Endodermal cell (in vitro differentiated cells): ENCODE data around the gene XG. TPM values are rescaled to one million over a fixed set of nuclear protein-coding genes. Genes with fewer than 3 reads are reported as not detected.
"Not testable (repeated sequence)": the region's sequence is repeated elsewhere in the genome, so short reads cannot be mapped to it uniquely, and the experiment has no call there.

ENCODE experiments used
- DNase-seq: peaks from one replicate; pipeline ENCODE4 v3.0.0-alpha.2; 2017
- H3K27ac ChIP-seq: 2 replicates; pipeline ENCODE4 v1.5.1; 2013; ENCODE audit warnings: mild to moderate bottlenecking, low read depth, low read length, moderate library complexity
- H3K27me3 ChIP-seq: 2 replicates; pipeline ENCODE4 v1.6.1; 2013; ENCODE audit warnings: mild to moderate bottlenecking, low read length, moderate library complexity; ENCODE audit not compliant: insufficient read depth, control insufficient read depth, poor library complexity, severe bottlenecking
- H3K36me3 ChIP-seq: 2 replicates; pipeline ENCODE4 v1.7.0; 2013; ENCODE audit warnings: mild to moderate bottlenecking, low read length, moderate library complexity; ENCODE audit not compliant: control insufficient read depth, insufficient read depth
- H3K4me1 ChIP-seq: one replicate; pipeline ENCODE4 v1.7.0; 2013; ENCODE audit warnings: low read length; ENCODE audit not compliant: control insufficient read depth, insufficient read depth
- H3K4me3 ChIP-seq: 2 replicates; pipeline ENCODE4 v1.5.1; 2013; ENCODE audit warnings: mild to moderate bottlenecking, low read length, moderate library complexity
- H3K9ac ChIP-seq: 2 replicates; pipeline ENCODE4 v1.6.1; 2013; ENCODE audit warnings: mild to moderate bottlenecking, low read length, moderate library complexity; ENCODE audit not compliant: poor library complexity, severe bottlenecking; ENCODE audit errors: extremely low read depth
- H3K9me3 ChIP-seq: 2 replicates; pipeline ENCODE4 v1.6.1; 2013; ENCODE audit warnings: mild to moderate bottlenecking, low read length, moderate library complexity; ENCODE audit not compliant: control insufficient read depth
- H3K27ac Mint-ChIP-seq: 2 replicates; pipeline ENCODE4 v1.8.0; 2020; ENCODE audit warnings: mixed read lengths
- H3K27me3 Mint-ChIP-seq: 2 replicates; pipeline ENCODE4 v1.8.0; 2021; ENCODE audit warnings: mild to moderate bottlenecking, mixed read lengths; ENCODE audit not compliant: insufficient read depth
- H3K36me3 Mint-ChIP-seq: 2 replicates; pipeline ENCODE4 v1.8.0; 2020; ENCODE audit warnings: low read depth, mixed read lengths
- H3K4me1 Mint-ChIP-seq: 2 replicates; pipeline ENCODE4 v1.8.0; 2020; ENCODE audit warnings: mixed read lengths
- H3K4me3 Mint-ChIP-seq: 2 replicates; pipeline ENCODE4 v1.8.0; 2020; ENCODE audit warnings: mild to moderate bottlenecking, moderate library complexity, mixed read lengths
- H3K9me3 Mint-ChIP-seq: 2 replicates; pipeline ENCODE4 v1.8.0; 2020; ENCODE audit warnings: mild to moderate bottlenecking, mixed read lengths
- CTCF ChIP-seq: fragments of 200-600 bp; sonication (generic); conservative IDR thresholded peaks from 2 replicates; pipeline ENCODE4 v1.5.0; 2021; ENCODE audit warnings: antibody characterized with exemption, mild to moderate bottlenecking
- WGBS, 2 experiments: methylation state at CpG; one replicate each; pipeline versions ENCODE4 v1.1.5 to v1.1.7; 2013; ENCODE audit warnings: missing lambda C conversion rate in 2 of 2, mixed read lengths in 1 of 2; ENCODE audit not compliant: insufficient coverage in 1 of 2, insufficient read length in 1 of 2; 5-methylcytosine and 5-hydroxymethylcytosine counted together
- total RNA-seq, 2 donors: library from RNA; stranded (reverse); fragmentation: NEBNext Ultra II Directional in 1 of 2; extraction: Animal tissue kit (Norgen Biotek cat#: 25700) in 1 of 2; gene quantifications; 2 replicates in 1 of 2; 3 replicates in 1 of 2; pipeline ENCODE4 v1.2.1, GENCODE V29; 2021

XG gene
- total RNA-seq, 2 donors from 2014 or later, result 1.1 to 1.3 TPM

GRCh38 chrX:2789569-2789968, 37.7 kb downstream of the XG start:
- Histone ChIP-seq H3K27ac (no peak overlapping the region), H3K4me1 (no peaks in the 10 kb centered on the region), H3K4me3 (no peak overlapping the region), H3K9ac (no peak overlapping the region), H3K36me3 (no peaks in the 10 kb centered on the region), H3K9me3 (no peaks in the 10 kb centered on the region), H3K27me3 (no peaks in the 10 kb centered on the region)
- H3K4me3 Mint-ChIP-seq, result no peak overlapping the region
- peaks cover 29% of the 10 kb centered on the region for H3K4me1 Mint-ChIP-seq
- no peak for TF ChIP-seq CTCF
- H3K9me3 Mint-ChIP-seq, result no peaks in the 10 kb centered on the region
- H3K27ac Mint-ChIP-seq, result no peak overlapping the region
- no peaks in the 10 kb centered on the region for H3K36me3 Mint-ChIP-seq
- peaks cover 2% of the 10 kb centered on the region for H3K27me3 Mint-ChIP-seq
- 100% methylated on average over 1 of the region's 3 CpGs; no CpG with 5 or more reads in 1 of the 2 experiments for WGBS, 2 experiments
- DNase-seq, result no peak

GRCh38 chrX:2793752-2794151, 41.9 kb downstream of the XG start:
- no peak overlapping the region for H3K4me3 Mint-ChIP-seq
- Histone ChIP-seq H3K4me3 (no peak overlapping the region), H3K4me1 (no peaks in the 10 kb centered on the region), H3K27ac (no peak overlapping the region), H3K27me3 (no peaks in the 10 kb centered on the region), H3K9me3 (no peaks in the 10 kb centered on the region), H3K36me3 (no peaks in the 10 kb centered on the region), H3K9ac (no peak overlapping the region)
- 86 to 100% methylated on average over 1 to 7 of the region's 7 CpGs for WGBS, 2 experiments
- H3K27ac Mint-ChIP-seq, result peak overlapping the region; percentile 12
- H3K4me1 Mint-ChIP-seq, result peaks cover 34% of the 10 kb centered on the region
- no peaks in the 10 kb centered on the region for H3K9me3 Mint-ChIP-seq
- no peaks in the 10 kb centered on the region for H3K36me3 Mint-ChIP-seq
- no peaks in the 10 kb centered on the region for H3K27me3 Mint-ChIP-seq
- DNase-seq, result peak; percentile 76
- TF ChIP-seq CTCF, result no peak

- H3K27ac Mint-ChIP-seq, result no peak overlapping the region
- Histone ChIP-seq H3K4me3 (no peak overlapping the region), H3K9me3 (no peaks in the 10 kb centered on the region), H3K27me3 (no peaks in the 10 kb centered on the region), H3K4me1 (no peaks in the 10 kb centered on the region), H3K36me3 (no peaks in the 10 kb centered on the region), H3K27ac (no peak overlapping the region), H3K9ac (no peak overlapping the region)
- no peaks in the 10 kb centered on the region for H3K9me3 Mint-ChIP-seq
- no peaks in the 10 kb centered on the region for H3K27me3 Mint-ChIP-seq
- TF ChIP-seq CTCF, result no peak
- DNase-seq, result peak; percentile 51
- peaks cover 38% of the 10 kb centered on the region for H3K4me1 Mint-ChIP-seq
- H3K36me3 Mint-ChIP-seq, result no peaks in the 10 kb centered on the region
- 98 to 100% methylated on average over 4 to 19 of the region's 19 CpGs for WGBS, 2 experiments
- no peak overlapping the region for H3K4me3 Mint-ChIP-seq
Observed at GRCh38 chrX:2794336-2794735, 42.5 kb downstream of the XG start.

GRCh38 chrX:2796808-2797207, 45.0 kb downstream of the XG start:
- WGBS, 2 experiments, result 92 to 100% methylated on average over 2 to 13 of the region's 15 CpGs
- not testable (repeated sequence) for H3K9me3 ChIP-seq, H3K27ac Mint-ChIP-seq, H3K9ac ChIP-seq, H3K27me3 ChIP-seq, H3K36me3 ChIP-seq, H3K4me3 ChIP-seq, H3K4me1 ChIP-seq, H3K9me3 Mint-ChIP-seq, H3K36me3 Mint-ChIP-seq, H3K27ac ChIP-seq, H3K4me3 Mint-ChIP-seq, H3K27me3 Mint-ChIP-seq
- DNase-seq, result peak; percentile 32
- H3K4me1 Mint-ChIP-seq, result peaks cover 50% of the 10 kb centered on the region
